IMR-90 (cell line): Measurements from ENCODE around the gene RIMS1. TPM values are rescaled to one million over a fixed set of nuclear protein-coding genes. Genes with fewer than 3 reads are reported as not detected.

Source experiments
- ATAC-seq: fragments of 200-7000 bp; cut with Tn5 transposase; 2 replicates; pipeline ENCODE4 v1.9.1; 2020; ENCODE audit warnings: low read depth, mild to moderate bottlenecking, moderate library complexity
- BruUV-seq: library from RNA; stranded (reverse); fragments of 400-500 nt; replicated peaks from 2 replicates; lab custom pipeline; 2021; lab: Mats Ljungman, UMichigan
- CTCF ChIA-PET: fragments of 300-600 bp; formaldehyde crosslinking; extraction: SDS; loops from one replicate; lab custom pipeline; 2021; ENCODE audit warnings: antibody characterized with exemption; lab: Yijun Ruan, JAX
- POLR2A ChIA-PET: fragments of 300-600 bp; sonication (Branson Sonifier 250); formaldehyde crosslinking; loops from one replicate; lab custom pipeline; 2022; ENCODE audit warnings: antibody characterized with exemption; ENCODE audit not compliant: unreplicated experiment; lab: Charles Lee
- DNase-seq: peaks from one replicate; pipeline ENCODE4 v3.0.0; 2013
- H2AFZ ChIP-seq: replicated peaks from 2 replicates; pipeline ENCODE3; 2013; ENCODE audit warnings: low read length, mild to moderate bottlenecking; ENCODE audit not compliant: poor library complexity
- H2AK5ac ChIP-seq: 2 replicates; pipeline ENCODE4 v1.6.1; 2013; ENCODE audit warnings: low read depth, low read length, inconsistent platforms
- H2AK9ac ChIP-seq: replicated peaks from 2 replicates; pipeline ENCODE3; 2013; ENCODE audit warnings: mild to moderate bottlenecking, low read depth, low read length, moderate library complexity; ENCODE audit not compliant: poor library complexity
- H2BK120ac ChIP-seq: 2 replicates; pipeline ENCODE4 v1.6.1; 2013; ENCODE audit warnings: low read depth, low read length, inconsistent platforms
- H2BK15ac ChIP-seq: 3 replicates; pipeline ENCODE4 v1.6.1; 2013; ENCODE audit warnings: low read depth, low read length, inconsistent platforms
- H2BK20ac ChIP-seq: 2 replicates; pipeline ENCODE4 v1.6.1; 2013; ENCODE audit warnings: low read depth, mild to moderate bottlenecking, inconsistent platforms, low read length, moderate library complexity
- H2BK5ac ChIP-seq: 2 replicates; pipeline ENCODE4 v1.6.1; 2013; ENCODE audit warnings: mild to moderate bottlenecking, low read depth, low read length, inconsistent platforms; ENCODE audit not compliant: poor library complexity, severe bottlenecking
- H3K14ac ChIP-seq: replicated peaks from 2 replicates; pipeline ENCODE4 v1.6.1; 2013; ENCODE audit warnings: low read depth, low read length, inconsistent platforms
- H3K18ac ChIP-seq: 2 replicates; pipeline ENCODE4 v1.6.1; 2013; ENCODE audit warnings: low read depth, low read length, control low read depth
- H3K23ac ChIP-seq: 2 replicates; pipeline ENCODE4 v1.6.1; 2013; ENCODE audit warnings: low read depth, low read length, inconsistent platforms
- H3K27ac ChIP-seq: 2 replicates; pipeline ENCODE4 v1.5.1; 2013; ENCODE audit warnings: mild to moderate bottlenecking, control low read depth, low read length; ENCODE audit not compliant: insufficient read depth
- H3K27me3 ChIP-seq: 2 replicates; pipeline ENCODE4 v1.6.1; 2013; ENCODE audit warnings: low read length; ENCODE audit not compliant: control insufficient read depth, insufficient read depth
- H3K36me3 ChIP-seq: 2 replicates; pipeline ENCODE4 v1.6.1; 2013; ENCODE audit warnings: low read length, mixed read lengths; ENCODE audit not compliant: control insufficient read depth, insufficient read depth
- H3K4ac ChIP-seq: 2 replicates; pipeline ENCODE4 v1.6.1; 2013; ENCODE audit warnings: low read depth, low read length, inconsistent platforms
- H3K4me1 ChIP-seq: 2 replicates; pipeline ENCODE4 v1.6.1; 2013; ENCODE audit warnings: low read length, mixed read lengths; ENCODE audit not compliant: control insufficient read depth, insufficient read depth
- H3K4me2 ChIP-seq: 2 replicates; pipeline ENCODE4 v1.6.1; 2013; ENCODE audit warnings: low read depth, mild to moderate bottlenecking, control low read depth, low read length, moderate library complexity
- H3K4me3 ChIP-seq: 2 replicates; pipeline ENCODE4 v1.5.1; 2013; ENCODE audit warnings: low read depth, mild to moderate bottlenecking, control low read depth, low read length, moderate library complexity; ENCODE audit not compliant: insufficient read depth
- H3K56ac ChIP-seq: 2 replicates; pipeline ENCODE4 v1.6.1; 2013; ENCODE audit warnings: low read length, inconsistent platforms; ENCODE audit not compliant: insufficient read depth; ENCODE audit errors: extremely low read depth
- H3K79me1 ChIP-seq, 2 experiments: 2 replicates each; pipeline ENCODE4 v1.6.1; 2013; ENCODE audit warnings: low read length in 2 of 2, inconsistent platforms in 1 of 2, low read depth in 1 of 2
- H3K9ac ChIP-seq: 2 replicates; pipeline ENCODE4 v1.6.1; 2013; ENCODE audit warnings: low read depth, low read length, control low read depth
- H3K9me1 ChIP-seq: 2 replicates; pipeline ENCODE4 v1.6.1; 2013; ENCODE audit warnings: low read length, inconsistent platforms; ENCODE audit not compliant: insufficient read depth
- H3K9me3 ChIP-seq: 2 replicates; pipeline ENCODE4 v1.6.1; 2013; ENCODE audit warnings: low read length; ENCODE audit not compliant: control insufficient read depth, insufficient read depth
- H4K20me1 ChIP-seq: 2 replicates; pipeline ENCODE4 v1.6.1; 2013; ENCODE audit warnings: low read length, inconsistent platforms; ENCODE audit not compliant: insufficient read depth
- H4K5ac ChIP-seq: 2 replicates; pipeline ENCODE4 v1.6.1; 2013; ENCODE audit warnings: mild to moderate bottlenecking, low read depth, low read length, control low read depth
- H4K8ac ChIP-seq, 2 experiments: 2 replicates each; pipeline ENCODE4 v1.6.1; 2013; ENCODE audit warnings: low read depth in 2 of 2, low read length in 2 of 2, control low read depth in 1 of 2, inconsistent platforms in 1 of 2
- H4K91ac ChIP-seq: 2 replicates; pipeline ENCODE4 v1.6.1; 2013; ENCODE audit warnings: low read depth, low read length, inconsistent platforms; ENCODE audit not compliant: insufficient read depth
- MAFK ChIP-seq: IDR thresholded peaks from 2 replicates; pipeline ENCODE4 v1.6.1; 2012; ENCODE audit warnings: low read depth, low read length, improper control_type of control experiment
- SMC3 ChIP-seq: fragments of 150-350 bp; IDR thresholded peaks from 2 replicates; pipeline ENCODE4 v1.6.1; 2016; ENCODE audit warnings: low read depth, mild to moderate bottlenecking, antibody characterized with exemption, low read length, moderate library complexity
- WGBS, 2 experiments: methylation state at CpG; one replicate each; pipeline versions ENCODE4 v1.1.5 to v1.1.7; 2013; ENCODE audit warnings: missing lambda C conversion rate in 2 of 2; ENCODE audit not compliant: insufficient read length in 1 of 2; ENCODE audit errors: extremely low coverage in 2 of 2; 5-methylcytosine and 5-hydroxymethylcytosine counted together
- dilution Hi-C: fragments of 300-500 bp; cut with HindIII; formaldehyde crosslinking; loops from one replicate; pipeline ENCODE4 v1.14.3; 2018; ENCODE audit warnings: low sequenced_read_pairs; ENCODE audit not compliant: unreplicated experiment
- in situ Hi-C: fragments of 300-500 bp; cut with MboI; formaldehyde crosslinking; loops from 3 replicates; pipeline ENCODE4 v1.14.3; 2019; ENCODE audit warnings: low sequenced_read_pairs, inconsistent platforms, mixed read lengths
- intact Hi-C: fragments of 100-400 bp; cut with micrococcal nuclease; formaldehyde crosslinking; loops from 2 replicates; pipeline ENCODE4 v1.10.0; 2022
- polyA plus RNA-seq, 3 experiments: library from polyadenylated mRNA; depleted of rRNA; stranded (reverse); fragments of >200 nt; gene quantifications; 2 replicates each; pipeline ENCODE4 v1.2.3, GENCODE V29; 2012; ENCODE audit warnings: low replicate concordance in 1 of 3
- total RNA-seq: library from RNA; depleted of rRNA; stranded (reverse); fragments of >200 nt; gene quantifications from 2 replicates; pipeline ENCODE4 v1.2.3, GENCODE V29; 2012

Gene RIMS1
- total and polyA plus RNA-seq, 2 of the 4 experiments (the other 2 are of a cell fraction) = 0.44 to 3.8 TPM

- WGBS, 2 experiments = no CpG with 5 or more reads among the region's 2 CpGs
- H3K36me3 ChIP-seq = no peaks in the 10 kb centered on the region
- no peak overlapping the region for H2AK9ac ChIP-seq
- H3K27ac ChIP-seq = no peak overlapping the region
- TF ChIP-seq MAFK = no peak
- TF ChIP-seq SMC3 = no peak
- no peak overlapping the region for H4K91ac ChIP-seq
- H3K18ac ChIP-seq = no peak overlapping the region
- H2BK15ac ChIP-seq = no peak overlapping the region
- H3K9me1 ChIP-seq = no peaks in the 10 kb centered on the region
- ChIA-PET POLR2A (no interaction called here), CTCF (no interaction called here)
- H2BK120ac ChIP-seq = no peak overlapping the region
- H2BK20ac ChIP-seq = no peak overlapping the region
- no peak overlapping the region for H3K14ac ChIP-seq
- no peak overlapping the region for H4K8ac ChIP-seq
- H4K20me1 ChIP-seq = no peaks in the 10 kb centered on the region
- H3K27me3 ChIP-seq = peaks cover 11% of the 10 kb centered on the region
- H3K9me3 ChIP-seq = no peaks in the 10 kb centered on the region
- in situ Hi-C loops (no loop called here), intact Hi-C loops (no loop called here), dilution Hi-C loops (no loop called here)
- H3K9ac ChIP-seq = no peak overlapping the region
- ATAC-seq = no peak
- H2AK5ac ChIP-seq = no peak overlapping the region
- H3K4me1 ChIP-seq = no peaks in the 10 kb centered on the region
- no peak overlapping the region for H4K5ac ChIP-seq
- no peak overlapping the region for H2BK5ac ChIP-seq
- H3K4ac ChIP-seq = no peak overlapping the region
- no peak overlapping the region for H2AFZ ChIP-seq
- H3K4me3 ChIP-seq = no peak overlapping the region
- DNase-seq = no peak
- no peaks in the 10 kb centered on the region for H3K79me1 ChIP-seq
- H3K23ac ChIP-seq = no peak overlapping the region
- no peak overlapping the region for H3K4me2 ChIP-seq
- H3K56ac ChIP-seq = no peak overlapping the region
- no TSS peak for BruUV-seq
These were observed 6.3 kb downstream of the RIMS1 start for GRCh38 chr6:71892641-71893040.
